ENCODE results near the gene FOXQ1.

GRCh38 chr6:1362643-1363042 is 50.7 kb downstream of the FOXQ1 start:
- TF ChIP-seq, protein P1, sequence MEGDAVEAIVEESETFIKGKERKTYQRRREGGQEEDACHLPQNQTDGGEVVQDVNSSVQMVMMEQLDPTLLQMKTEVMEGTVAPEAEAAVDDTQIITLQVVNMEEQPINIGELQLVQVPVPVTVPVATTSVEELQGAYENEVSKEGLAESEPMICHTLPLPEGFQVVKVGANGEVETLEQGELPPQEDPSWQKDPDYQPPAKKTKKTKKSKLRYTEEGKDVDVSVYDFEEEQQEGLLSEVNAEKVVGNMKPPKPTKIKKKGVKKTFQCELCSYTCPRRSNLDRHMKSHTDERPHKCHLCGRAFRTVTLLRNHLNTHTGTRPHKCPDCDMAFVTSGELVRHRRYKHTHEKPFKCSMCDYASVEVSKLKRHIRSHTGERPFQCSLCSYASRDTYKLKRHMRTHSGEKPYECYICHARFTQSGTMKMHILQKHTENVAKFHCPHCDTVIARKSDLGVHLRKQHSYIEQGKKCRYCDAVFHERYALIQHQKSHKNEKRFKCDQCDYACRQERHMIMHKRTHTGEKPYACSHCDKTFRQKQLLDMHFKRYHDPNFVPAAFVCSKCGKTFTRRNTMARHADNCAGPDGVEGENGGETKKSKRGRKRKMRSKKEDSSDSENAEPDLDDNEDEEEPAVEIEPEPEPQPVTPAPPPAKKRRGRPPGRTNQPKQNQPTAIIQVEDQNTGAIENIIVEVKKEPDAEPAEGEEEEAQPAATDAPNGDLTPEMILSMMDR (IDR thresholded peaks at IDR 0.05; ENCODE audit: low read depth, low read length, missing input control), result no peak
- TF ChIP-seq MAX (IDR thresholded peaks at IDR 0.05), result no peak
- TF ChIP-seq HNF4G (IDR thresholded peaks at IDR 0.05), result no peak
- TF ChIP-seq ATF3 (IDR thresholded peaks at IDR 0.05), result no peak
- TF ChIP-seq EGR1 (IDR thresholded peaks at IDR 0.05; ENCODE audit: low read depth in 2 of 2), result no peak
- TF ChIP-seq SP1 (IDR thresholded peaks at IDR 0.05), result no peak
- no peak for TF ChIP-seq JUND (IDR thresholded peaks at IDR 0.05)
- no peak for TF ChIP-seq FOXA1 (IDR thresholded peaks at IDR 0.05)
- TF ChIP-seq, protein P2, sequence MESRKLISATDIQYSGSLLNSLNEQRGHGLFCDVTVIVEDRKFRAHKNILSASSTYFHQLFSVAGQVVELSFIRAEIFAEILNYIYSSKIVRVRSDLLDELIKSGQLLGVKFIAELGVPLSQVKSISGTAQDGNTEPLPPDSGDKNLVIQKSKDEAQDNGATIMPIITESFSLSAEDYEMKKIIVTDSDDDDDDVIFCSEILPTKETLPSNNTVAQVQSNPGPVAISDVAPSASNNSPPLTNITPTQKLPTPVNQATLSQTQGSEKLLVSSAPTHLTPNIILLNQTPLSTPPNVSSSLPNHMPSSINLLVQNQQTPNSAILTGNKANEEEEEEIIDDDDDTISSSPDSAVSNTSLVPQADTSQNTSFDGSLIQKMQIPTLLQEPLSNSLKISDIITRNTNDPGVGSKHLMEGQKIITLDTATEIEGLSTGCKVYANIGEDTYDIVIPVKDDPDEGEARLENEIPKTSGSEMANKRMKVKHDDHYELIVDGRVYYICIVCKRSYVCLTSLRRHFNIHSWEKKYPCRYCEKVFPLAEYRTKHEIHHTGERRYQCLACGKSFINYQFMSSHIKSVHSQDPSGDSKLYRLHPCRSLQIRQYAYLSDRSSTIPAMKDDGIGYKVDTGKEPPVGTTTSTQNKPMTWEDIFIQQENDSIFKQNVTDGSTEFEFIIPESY (IDR thresholded peaks at IDR 0.05), result no peak
- TF ChIP-seq, protein P3, sequence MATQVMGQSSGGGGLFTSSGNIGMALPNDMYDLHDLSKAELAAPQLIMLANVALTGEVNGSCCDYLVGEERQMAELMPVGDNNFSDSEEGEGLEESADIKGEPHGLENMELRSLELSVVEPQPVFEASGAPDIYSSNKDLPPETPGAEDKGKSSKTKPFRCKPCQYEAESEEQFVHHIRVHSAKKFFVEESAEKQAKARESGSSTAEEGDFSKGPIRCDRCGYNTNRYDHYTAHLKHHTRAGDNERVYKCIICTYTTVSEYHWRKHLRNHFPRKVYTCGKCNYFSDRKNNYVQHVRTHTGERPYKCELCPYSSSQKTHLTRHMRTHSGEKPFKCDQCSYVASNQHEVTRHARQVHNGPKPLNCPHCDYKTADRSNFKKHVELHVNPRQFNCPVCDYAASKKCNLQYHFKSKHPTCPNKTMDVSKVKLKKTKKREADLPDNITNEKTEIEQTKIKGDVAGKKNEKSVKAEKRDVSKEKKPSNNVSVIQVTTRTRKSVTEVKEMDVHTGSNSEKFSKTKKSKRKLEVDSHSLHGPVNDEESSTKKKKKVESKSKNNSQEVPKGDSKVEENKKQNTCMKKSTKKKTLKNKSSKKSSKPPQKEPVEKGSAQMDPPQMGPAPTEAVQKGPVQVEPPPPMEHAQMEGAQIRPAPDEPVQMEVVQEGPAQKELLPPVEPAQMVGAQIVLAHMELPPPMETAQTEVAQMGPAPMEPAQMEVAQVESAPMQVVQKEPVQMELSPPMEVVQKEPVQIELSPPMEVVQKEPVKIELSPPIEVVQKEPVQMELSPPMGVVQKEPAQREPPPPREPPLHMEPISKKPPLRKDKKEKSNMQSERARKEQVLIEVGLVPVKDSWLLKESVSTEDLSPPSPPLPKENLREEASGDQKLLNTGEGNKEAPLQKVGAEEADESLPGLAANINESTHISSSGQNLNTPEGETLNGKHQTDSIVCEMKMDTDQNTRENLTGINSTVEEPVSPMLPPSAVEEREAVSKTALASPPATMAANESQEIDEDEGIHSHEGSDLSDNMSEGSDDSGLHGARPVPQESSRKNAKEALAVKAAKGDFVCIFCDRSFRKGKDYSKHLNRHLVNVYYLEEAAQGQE (IDR thresholded peaks at IDR 0.05), result no peak
- no peak for TF ChIP-seq HNF4A (conservative IDR thresholded peaks at IDR 0.05)
- TF ChIP-seq FOXA2 (IDR thresholded peaks at IDR 0.05), result no peak
- TF ChIP-seq RAD21 (IDR thresholded peaks at IDR 0.05), result no peak
- TF ChIP-seq TAF1 (conservative IDR thresholded peaks at IDR 0.05), result no peak
